GM19025 (cell line): ENCODE results near the gene PRR12.

Experiments
- ATAC-seq: cut with Tn5 transposase; IDR thresholded peaks from one replicate; pipeline ENCODE4 v1.9.1; 2021; ENCODE audit warnings: mild to moderate bottlenecking, low read depth, moderate library complexity; ENCODE audit not compliant: unreplicated experiment

PRR12 gene

GRCh38 chr19:49641688-49642491, 50.9 kb downstream of the PRR12 start, which contains the start of gene SCAF1:
SCAF1 (plus strand) TSS chr19:49642209; CDS start chr19:49645027, 2,818 bp downstream.
- peak; percentile 63 for ATAC-seq

- no peak for ATAC-seq
These were observed 51.6 kb downstream of the PRR12 start for GRCh38 chr19:49642492-49643035.

- ATAC-seq: no peak
These were observed 52.5 kb downstream of the PRR12 start for GRCh38 chr19:49643466-49643865.

GRCh38 chr19:49645592-49645991, 54.6 kb downstream of the PRR12 start:
- no peak for ATAC-seq

DNA sequence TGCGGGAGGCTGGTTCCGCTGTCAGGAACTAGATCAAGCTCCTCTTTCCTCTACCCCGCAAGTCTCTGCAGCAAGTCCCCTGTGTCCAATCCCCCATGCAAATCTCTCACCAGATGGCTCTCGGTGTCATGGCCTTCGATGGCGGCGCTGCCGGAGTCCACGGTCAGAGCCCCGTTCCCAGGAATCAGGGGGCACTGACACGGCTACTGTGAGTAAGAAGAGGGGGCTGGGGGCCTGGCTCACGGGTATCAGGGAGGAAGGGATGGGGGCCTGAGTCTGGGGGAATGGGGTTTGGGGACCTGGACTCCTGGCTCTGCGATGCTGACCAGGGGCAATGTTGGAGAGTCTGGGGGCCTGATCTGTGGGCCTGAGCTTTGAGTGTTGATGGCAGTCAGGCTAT, 55.0 kb downstream of the PRR12 start:
- no peak for ATAC-seq

GRCh38 chr19:49646586-49646985, 55.6 kb downstream of the PRR12 start:
- no peak for ATAC-seq

DNA sequence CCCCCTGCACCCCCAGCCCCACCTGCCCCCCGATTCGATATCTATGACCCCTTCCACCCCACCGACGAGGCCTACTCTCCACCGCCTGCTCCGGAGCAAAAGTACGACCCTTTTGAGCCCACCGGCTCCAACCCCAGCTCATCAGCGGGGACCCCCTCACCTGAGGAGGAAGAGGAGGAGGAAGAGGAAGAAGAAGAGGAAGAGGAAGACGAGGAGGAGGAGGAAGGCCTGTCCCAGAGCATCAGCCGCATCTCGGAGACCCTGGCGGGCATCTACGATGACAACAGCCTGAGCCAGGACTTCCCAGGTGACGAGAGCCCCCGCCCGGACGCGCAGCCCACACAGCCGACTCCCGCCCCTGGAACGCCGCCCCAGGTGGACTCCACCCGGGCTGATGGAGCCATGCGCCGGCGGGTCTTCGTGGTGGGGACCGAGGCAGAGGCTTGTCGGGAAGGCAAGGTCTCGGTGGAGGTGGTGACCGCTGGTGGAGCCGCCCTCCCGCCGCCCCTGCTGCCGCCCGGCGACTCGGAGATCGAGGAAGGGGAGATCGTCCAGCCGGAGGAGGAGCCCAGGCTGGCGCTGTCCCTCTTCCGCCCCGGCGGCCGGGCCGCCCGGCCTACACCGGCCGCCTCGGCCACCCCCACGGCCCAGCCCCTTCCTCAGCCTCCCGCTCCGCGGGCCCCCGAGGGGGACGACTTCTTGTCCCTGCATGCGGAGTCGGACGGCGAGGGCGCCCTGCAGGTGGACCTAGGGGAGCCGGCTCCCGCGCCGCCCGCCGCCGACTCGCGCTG, 60.2 kb downstream of the PRR12 start:
- ATAC-seq: no peak

DNA sequence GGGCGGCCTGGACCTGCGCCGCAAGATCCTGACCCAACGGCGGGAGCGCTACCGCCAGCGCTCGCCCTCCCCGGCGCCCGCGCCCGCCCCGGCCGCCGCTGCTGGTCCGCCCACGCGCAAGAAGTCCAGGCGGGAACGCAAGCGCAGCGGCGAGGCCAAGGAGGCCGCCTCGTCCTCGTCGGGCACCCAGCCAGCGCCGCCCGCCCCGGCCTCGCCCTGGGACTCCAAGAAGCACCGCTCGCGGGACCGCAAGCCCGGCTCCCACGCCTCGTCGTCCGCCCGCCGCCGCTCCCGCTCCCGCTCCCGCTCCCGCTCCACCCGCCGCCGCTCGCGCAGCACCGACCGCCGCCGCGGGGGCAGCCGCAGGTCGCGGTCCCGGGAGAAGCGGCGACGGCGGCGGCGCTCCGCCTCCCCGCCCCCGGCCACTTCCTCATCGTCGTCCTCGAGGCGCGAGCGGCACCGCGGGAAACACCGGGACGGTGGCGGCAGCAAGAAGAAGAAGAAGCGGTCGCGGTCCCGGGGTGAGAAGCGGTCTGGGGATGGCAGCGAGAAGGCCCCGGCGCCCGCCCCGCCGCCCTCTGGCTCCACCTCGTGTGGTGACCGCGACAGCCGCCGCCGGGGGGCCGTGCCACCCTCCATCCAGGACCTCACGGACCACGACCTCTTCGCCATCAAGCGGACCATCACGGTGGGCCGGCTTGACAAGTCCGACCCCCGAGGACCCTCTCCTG, 61.0 kb downstream of the PRR12 start:
- no peak for ATAC-seq

- no peak for ATAC-seq
These were observed 61.8 kb downstream of the PRR12 start for GRCh38 chr19:49652551-49653465.

DNA sequence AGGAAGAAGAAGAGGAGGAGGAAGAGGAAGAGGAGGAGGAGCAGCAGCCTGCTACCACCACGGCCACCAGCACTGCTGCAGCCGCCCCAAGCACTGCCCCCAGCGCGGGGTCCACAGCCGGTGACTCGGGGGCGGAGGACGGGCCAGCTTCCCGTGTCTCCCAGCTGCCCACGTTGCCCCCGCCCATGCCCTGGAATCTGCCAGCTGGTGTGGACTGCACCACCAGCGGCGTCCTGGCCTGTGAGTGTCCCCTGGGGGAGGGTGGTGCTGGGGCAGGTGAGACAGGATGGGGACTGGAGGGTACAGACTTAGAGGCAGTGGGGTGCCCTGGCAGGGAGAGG, 62.5 kb downstream of the PRR12 start:
- ATAC-seq: no peak

- no peak for ATAC-seq
These were observed 63.6 kb downstream of the PRR12 start for GRCh38 chr19:49654581-49654980.

DNA sequence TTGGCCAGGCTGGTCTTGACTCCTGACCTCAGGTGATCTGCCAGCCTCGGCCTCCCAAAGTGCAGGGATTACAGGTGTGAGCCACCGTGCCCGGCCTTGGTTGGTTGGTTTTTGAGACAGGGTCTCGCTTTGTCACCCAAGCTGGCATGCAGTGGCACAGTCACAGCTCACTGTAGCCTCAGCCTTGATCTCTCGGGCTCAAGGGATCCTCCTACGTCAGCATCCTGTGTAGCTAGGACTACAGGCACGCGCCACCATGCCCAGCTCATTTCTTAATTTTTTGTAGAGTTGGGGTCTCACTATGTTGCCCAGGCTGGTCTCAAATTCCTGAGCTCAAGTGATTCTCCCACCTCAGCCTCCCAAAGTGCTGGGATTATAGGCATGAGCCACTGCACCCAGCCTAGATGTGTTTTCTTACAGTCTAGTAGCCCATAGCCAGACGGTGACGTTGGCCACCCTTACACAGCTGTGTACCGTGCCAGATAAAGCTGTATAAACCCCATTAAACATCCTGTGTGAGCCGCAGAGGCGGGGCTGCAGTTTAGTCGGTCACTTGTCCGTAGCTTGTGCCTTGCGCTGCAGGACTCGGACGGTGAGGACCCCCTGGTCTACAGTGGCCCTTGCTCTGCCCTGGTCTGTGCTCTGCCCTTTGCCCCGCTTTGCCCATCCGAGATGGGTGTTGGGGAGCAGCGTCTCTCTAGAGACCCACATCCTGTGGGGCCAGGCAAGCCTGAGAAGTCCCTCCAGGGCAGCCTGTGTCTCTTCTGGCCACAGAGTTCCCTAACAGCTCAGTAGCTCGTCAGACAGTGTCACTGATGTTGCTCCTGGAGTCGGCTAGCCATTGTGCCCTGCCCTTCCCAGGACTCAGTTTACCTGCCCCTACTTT, 64.8 kb downstream of the PRR12 start:
- no peak for ATAC-seq

DNA sequence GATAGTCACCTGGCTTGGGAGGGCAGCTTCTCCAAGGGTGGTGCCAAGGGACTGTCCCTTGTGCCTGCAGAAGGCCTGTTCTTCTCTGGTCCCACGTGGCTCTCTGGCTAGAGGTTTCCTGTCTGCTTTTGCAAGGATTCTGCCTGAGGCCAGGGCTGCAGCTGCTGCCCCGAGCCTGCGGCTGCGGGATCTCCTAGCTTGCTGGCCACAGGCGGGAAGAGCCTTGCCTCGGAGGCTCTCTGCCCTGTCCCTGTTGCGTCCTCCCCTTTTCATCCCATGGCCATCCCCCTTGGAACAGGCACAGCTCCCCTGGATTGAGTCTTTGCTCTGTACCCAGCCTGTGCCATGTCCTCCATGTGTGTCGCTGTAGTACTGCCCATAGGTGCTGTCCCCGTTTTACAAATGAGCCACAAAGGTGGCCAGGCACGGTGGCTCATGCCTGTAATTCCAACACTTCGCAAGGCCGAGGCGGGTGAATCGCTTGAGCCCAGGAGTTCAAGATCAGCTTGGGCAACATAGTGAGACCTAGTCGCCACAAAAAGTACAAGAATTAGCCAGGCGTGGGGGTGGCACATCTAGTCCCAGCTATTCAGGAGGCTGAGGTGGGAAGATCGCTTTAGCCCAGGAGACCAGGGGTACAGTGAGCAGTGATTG, 65.6 kb downstream of the PRR12 start:
- no peak for ATAC-seq

- no peak for ATAC-seq
These were observed 66.6 kb downstream of the PRR12 start for GRCh38 chr19:49657493-49658138.

- no peak for ATAC-seq
These were observed 67.1 kb downstream of the PRR12 start for GRCh38 chr19:49658139-49658517.

DNA sequence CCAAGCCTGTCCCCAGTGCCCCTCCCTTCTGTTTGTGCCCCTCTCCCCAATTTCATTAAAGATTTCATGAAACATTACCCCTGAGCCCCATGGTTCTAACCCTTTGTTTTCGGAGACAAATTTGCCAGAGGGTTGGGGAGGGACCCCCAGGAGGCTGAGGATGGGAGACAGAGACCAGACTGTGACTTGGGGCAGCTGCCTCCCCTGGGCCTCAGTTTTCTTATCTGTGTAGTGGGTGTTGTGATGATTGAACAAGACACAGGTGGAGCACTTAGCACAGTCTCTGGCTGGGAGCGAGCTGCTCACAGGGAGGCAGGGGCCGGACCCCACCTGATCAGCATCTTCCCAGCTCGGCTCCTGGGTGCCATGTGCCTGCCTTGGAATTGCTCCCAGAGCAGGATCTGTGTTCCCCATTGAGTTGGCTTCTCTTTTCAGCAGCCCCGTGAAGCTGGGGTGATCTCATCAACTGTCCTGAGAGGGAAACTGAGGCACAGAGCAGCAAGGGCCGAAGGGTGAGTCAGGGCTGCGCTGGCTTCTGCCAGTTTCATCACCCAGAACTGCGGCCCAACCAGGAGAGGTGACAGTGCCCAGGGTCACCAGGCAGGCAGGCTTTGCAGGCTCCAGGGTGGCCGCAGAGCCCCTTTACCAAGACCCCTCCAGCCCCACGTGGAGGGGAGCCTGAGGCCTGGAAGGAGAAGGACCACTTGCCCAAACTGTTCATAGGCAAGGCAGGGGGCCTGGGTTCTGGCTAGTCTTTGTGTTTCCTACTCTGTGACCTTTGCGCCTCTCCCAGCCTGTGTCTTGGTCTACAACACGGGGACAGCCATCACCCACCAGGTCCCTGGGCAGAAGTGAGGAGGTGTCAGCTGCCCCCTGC, 67.8 kb downstream of the PRR12 start:
- ATAC-seq: no peak
